HAP-1 (cell line): ENCODE data around the gene SLC51A.

Experiments used
- DNase-seq, 2 experiments: peaks; one replicate each; pipeline ENCODE4 v3.0.0-alpha.2; 2016 to 2020; ENCODE audit warnings: low spot score in 2 of 2
- H3K27me3 ChIP-seq: fragments of 250-450 bp; sonication (Bioruptor Pico); 2 replicates; pipeline ENCODE4 v1.5.1; 2020; ENCODE audit warnings: low read depth, mild to moderate bottlenecking, moderate library complexity
- H3K36me3 ChIP-seq: fragments of 250-450 bp; sonication (Bioruptor Pico); replicated peaks from 2 replicates; pipeline ENCODE4 v1.5.1; 2020; ENCODE audit warnings: mild to moderate bottlenecking
- H3K4me1 ChIP-seq: fragments of 250-450 bp; sonication (Bioruptor Pico); 2 replicates; pipeline ENCODE4 v1.5.1; 2020; ENCODE audit warnings: mild to moderate bottlenecking
- H3K4me3 ChIP-seq: fragments of 250-450 bp; sonication (Bioruptor Pico); 2 replicates; pipeline ENCODE4 v1.5.1; 2020; ENCODE audit warnings: mild to moderate bottlenecking, moderate library complexity
- H3K9me3 ChIP-seq: fragments of 250-450 bp; sonication (Bioruptor Pico); 2 replicates; pipeline ENCODE4 v1.5.1; 2020; ENCODE audit warnings: mild to moderate bottlenecking, moderate library complexity
- in situ Hi-C: fragments of 300-500 bp; cut with MboI; formaldehyde crosslinking; loops from 3 replicates; pipeline ENCODE4 v1.14.3; 2020; ENCODE audit warnings: low sequenced_read_pairs, inconsistent platforms, mixed read lengths

SLC51A gene

DNA sequence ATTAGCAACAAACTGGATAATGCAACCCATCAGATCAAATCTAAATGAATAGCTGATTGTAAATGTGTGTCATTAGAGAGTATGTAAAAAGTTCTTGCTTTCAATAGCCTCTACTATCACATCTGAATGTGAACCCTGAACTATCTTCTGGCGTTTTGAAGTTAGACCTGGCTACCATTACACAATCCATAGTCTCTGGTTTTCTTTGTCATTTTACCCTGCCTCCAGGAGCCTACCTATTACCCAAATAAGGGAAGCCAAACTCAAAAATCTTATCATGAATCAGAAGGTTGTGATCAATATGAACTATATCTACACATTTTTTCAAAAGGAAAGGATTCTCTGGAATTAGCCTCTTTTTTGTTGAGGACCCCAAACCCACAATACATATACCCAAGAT, 39.4 kb downstream of the SLC51A start:
- Histone ChIP-seq H3K4me3 (no peak overlapping the region), H3K36me3 (peaks cover 14% of the 10 kb centered on the region), H3K9me3 (no peaks in the 10 kb centered on the region), H3K4me1 (no peaks in the 10 kb centered on the region), H3K27me3 (no peaks in the 10 kb centered on the region)
- no peak for DNase-seq
- in situ Hi-C loops, result no loop called here

- Histone ChIP-seq H3K27me3 (no peaks in the 10 kb centered on the region), H3K36me3 (peaks cover 21% of the 10 kb centered on the region), H3K9me3 (no peaks in the 10 kb centered on the region), H3K4me3 (no peak overlapping the region), H3K4me1 (peaks cover 5% of the 10 kb centered on the region)
- in situ Hi-C loops, result no loop called here
- DNase-seq, result no peak
These were observed 44.5 kb downstream of the SLC51A start for GRCh38 chr3:196260784-196261183.

- H3K27me3 ChIP-seq, result no peaks in the 10 kb centered on the region
- H3K4me3 ChIP-seq, result no peak overlapping the region
- peaks cover 22% of the 10 kb centered on the region for H3K36me3 ChIP-seq
- H3K4me1 ChIP-seq, result peaks cover 9% of the 10 kb centered on the region
- no peak for DNase-seq
- H3K9me3 ChIP-seq, result no peaks in the 10 kb centered on the region
- in situ Hi-C loops, result no loop called here
These were observed 47.5 kb downstream of the SLC51A start for GRCh38 chr3:196263819-196264218.

DNA sequence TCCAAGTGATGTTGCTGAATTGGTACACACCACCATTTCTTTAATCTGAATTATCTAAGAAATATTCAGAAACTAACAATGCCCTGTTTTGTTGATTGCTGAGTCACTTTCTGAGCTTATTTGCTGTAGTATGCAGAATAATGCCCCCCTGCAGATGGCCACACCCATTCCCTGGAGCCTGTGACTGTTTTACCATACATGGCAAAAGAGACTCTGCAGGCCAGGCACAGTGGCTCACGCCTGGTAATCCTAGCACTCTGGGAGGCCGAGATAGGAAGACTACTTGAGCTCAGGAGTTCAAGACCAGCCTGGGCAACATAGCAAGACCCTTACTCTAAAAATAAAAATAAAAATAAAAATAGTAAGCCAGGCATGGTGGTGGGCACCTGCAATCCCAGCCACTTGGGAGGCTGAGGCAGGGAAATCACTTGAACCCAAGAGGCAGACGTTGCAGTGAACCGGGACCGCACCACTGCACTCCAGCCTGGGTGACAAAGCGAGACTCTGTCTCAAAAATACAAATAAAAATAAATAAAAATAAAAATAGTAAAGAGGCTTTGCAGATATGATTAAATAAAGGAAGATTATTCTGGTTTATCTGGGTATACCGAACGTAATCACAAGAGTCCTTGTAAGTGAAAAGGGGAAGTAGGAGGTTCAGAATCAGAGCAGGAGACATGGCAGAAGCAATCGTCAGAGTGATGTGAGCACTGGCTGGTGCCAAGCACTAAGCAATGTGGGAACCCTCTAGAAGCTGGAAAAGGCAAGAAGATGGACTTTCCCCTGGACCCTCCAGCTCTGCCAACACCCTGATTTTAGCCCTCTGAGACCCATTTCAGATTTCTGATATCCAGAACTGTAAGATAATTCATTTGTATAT, 52.2 kb downstream of the SLC51A start:
- in situ Hi-C loops, result no loop called here
- H3K36me3 ChIP-seq, result peaks cover 36% of the 10 kb centered on the region
- no peaks in the 10 kb centered on the region for H3K27me3 ChIP-seq
- peaks cover 4% of the 10 kb centered on the region; the same call in 1 of the 2 replicates for H3K9me3 ChIP-seq
- no peak overlapping the region for H3K4me3 ChIP-seq
- DNase-seq, result peak in 1 of 2 experiments; percentile 52
- H3K4me1 ChIP-seq, result peaks cover 8% of the 10 kb centered on the region

- H3K9me3 ChIP-seq, result peaks cover 7% of the 10 kb centered on the region
- in situ Hi-C loops, result no loop called here
- peaks cover 35% of the 10 kb centered on the region for H3K36me3 ChIP-seq
- no peak for DNase-seq
- H3K27me3 ChIP-seq, result no peaks in the 10 kb centered on the region
- peaks cover 8% of the 10 kb centered on the region for H3K4me1 ChIP-seq
- H3K4me3 ChIP-seq, result no peak overlapping the region
These were observed 54.2 kb downstream of the SLC51A start for GRCh38 chr3:196270499-196270898.

- in situ Hi-C loops, result no loop called here
- peaks cover 7% of the 10 kb centered on the region for H3K9me3 ChIP-seq
- H3K36me3 ChIP-seq, result peaks cover 25% of the 10 kb centered on the region
- no peak for DNase-seq
- no peaks in the 10 kb centered on the region for H3K27me3 ChIP-seq
- no peak overlapping the region for H3K4me3 ChIP-seq
- peaks cover 8% of the 10 kb centered on the region for H3K4me1 ChIP-seq
These were observed 56.5 kb downstream of the SLC51A start for GRCh38 chr3:196272826-196273225.

DNA sequence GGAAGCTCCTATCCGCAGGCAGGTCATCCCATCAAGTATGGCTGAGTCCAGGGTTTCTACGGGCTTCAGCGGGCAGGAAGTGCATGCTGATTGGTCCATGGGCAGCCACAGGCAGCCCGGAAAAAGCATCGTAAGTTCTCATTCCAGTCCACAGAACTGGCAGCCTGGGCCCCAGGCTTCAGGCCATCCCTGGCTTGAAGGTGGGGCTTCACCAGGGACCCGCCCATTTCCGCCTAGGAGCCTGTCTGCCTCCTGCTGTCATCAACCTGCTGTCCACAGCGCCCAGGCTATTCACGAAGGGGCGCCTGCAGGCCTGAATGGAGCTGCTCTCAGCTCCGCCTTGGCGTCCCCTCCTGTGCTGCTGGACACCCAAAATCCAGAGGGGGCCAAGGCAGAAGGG, 57.3 kb downstream of the SLC51A start:
- H3K4me3 ChIP-seq, result no peak overlapping the region
- H3K9me3 ChIP-seq, result peaks cover 7% of the 10 kb centered on the region
- no peaks in the 10 kb centered on the region for H3K27me3 ChIP-seq
- H3K36me3 ChIP-seq, result peaks cover 22% of the 10 kb centered on the region
- peaks cover 6% of the 10 kb centered on the region for H3K4me1 ChIP-seq
- in situ Hi-C loops, result no loop called here
- DNase-seq, result no peak

DNA sequence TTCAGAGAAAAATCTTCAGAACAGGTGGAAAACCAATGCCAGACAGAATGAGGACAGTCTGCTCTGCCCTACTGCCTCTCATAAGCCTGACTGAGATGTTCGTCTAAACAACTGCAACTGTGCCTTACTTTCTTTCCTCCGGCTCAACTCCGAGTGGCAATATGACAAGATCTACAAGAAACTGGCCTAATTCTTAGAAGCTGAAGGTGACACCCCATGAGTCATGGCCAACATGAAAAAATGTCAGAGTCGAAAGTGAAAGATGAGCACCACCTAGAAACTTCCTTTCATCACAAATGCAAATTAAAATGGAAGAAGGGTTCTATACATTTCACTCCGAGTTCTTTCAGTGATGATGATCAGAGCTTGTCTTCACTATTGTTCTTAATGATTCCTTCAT, 58.3 kb downstream of the SLC51A start:
- H3K4me3 ChIP-seq, result no peak overlapping the region
- H3K9me3 ChIP-seq, result peaks cover 7% of the 10 kb centered on the region
- in situ Hi-C loops, result no loop called here
- H3K27me3 ChIP-seq, result no peaks in the 10 kb centered on the region
- no peak for DNase-seq
- peaks cover 13% of the 10 kb centered on the region for H3K36me3 ChIP-seq
- no peaks in the 10 kb centered on the region; the same call in 1 of the 2 replicates for H3K4me1 ChIP-seq

- Histone ChIP-seq H3K9me3 (peaks cover 7% of the 10 kb centered on the region), H3K4me1 (no peaks in the 10 kb centered on the region; the same call in 1 of the 2 replicates), H3K36me3 (peaks cover 8% of the 10 kb centered on the region), H3K27me3 (no peaks in the 10 kb centered on the region), H3K4me3 (no peak overlapping the region)
- no peak for DNase-seq
- in situ Hi-C loops, result no loop called here
These were observed 58.8 kb downstream of the SLC51A start for GRCh38 chr3:196275126-196275525.

DNA sequence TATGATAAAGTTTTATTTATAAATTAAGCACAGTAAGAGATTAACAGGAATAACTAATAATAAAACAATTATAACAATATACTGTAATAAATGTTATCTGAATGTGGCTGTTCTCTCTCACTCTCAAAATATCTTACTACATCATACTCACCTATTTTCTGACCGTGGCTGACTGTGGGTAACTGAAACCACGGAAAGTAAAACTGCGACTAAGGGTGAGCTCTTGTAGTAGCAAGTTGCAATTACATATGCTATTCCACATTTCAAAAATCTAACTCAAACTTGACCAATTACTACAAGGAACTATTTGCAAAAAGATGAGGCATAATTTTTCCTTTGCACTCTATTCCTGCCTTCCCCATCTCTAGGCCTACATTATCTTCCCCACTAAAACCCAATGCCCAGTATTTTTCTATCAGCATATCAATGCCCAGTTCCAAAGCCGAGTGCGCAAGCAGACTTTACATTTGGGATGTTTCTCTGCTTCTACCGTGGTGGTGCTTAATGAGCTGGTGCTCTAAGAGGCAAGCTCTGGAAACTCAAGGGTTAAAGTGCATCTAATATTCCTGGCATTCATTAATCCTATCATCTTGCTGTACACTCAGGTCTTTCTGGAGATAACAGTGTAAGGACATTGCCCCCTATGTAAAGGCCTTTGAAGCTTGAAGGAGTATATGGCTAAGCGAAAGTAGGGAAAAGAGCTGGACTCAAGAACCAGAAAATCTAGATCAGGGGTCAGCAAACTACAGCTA, 64.5 kb downstream of the SLC51A start:
- DNase-seq, result no peak
- in situ Hi-C loops, result no loop called here
- no peaks in the 10 kb centered on the region; the same call in 1 of the 2 replicates for H3K36me3 ChIP-seq
- H3K4me1 ChIP-seq, result peaks cover 24% of the 10 kb centered on the region
- H3K27me3 ChIP-seq, result no peaks in the 10 kb centered on the region
- no peaks in the 10 kb centered on the region for H3K9me3 ChIP-seq
- H3K4me3 ChIP-seq, result no peak overlapping the region

GRCh38 chr3:196281962-196282361, 65.6 kb downstream of the SLC51A start:
- DNase-seq, result no peak
- in situ Hi-C loops, result no loop called here
- no peaks in the 10 kb centered on the region for H3K9me3 ChIP-seq
- no peaks in the 10 kb centered on the region; the same call in 1 of the 2 replicates for H3K36me3 ChIP-seq
- H3K4me3 ChIP-seq, result no peak overlapping the region
- peaks cover 27% of the 10 kb centered on the region for H3K4me1 ChIP-seq
- no peaks in the 10 kb centered on the region for H3K27me3 ChIP-seq
